A549 (cell line): ENCODE results near the gene SPPL2B. TPM values are rescaled to one million over a fixed set of nuclear protein-coding genes. Genes with fewer than 3 reads are reported as not detected.

Experiments used
- ATAC-seq, 2 experiments: fragments of 200-7000 bp in 1 of 2; fragments of >200 bp in 1 of 2; cut with Nextera tagmentation in 1 of 2; cut with Tn5 transposase in 1 of 2; 3 replicates each; pipeline versions ENCODE4 v1.8.0 to v1.9.1; 2018 to 2020; ENCODE audit warnings: mild to moderate bottlenecking in 1 of 2, moderate library complexity in 1 of 2
- CTCF ChIA-PET: fragments of 300-600 bp; sonication (Branson Sonifier 250); formaldehyde crosslinking; extraction: SDS; loops from one replicate; lab custom pipeline; 2021; ENCODE audit warnings: antibody characterized with exemption, inconsistent platforms; lab: Yijun Ruan, JAX
- POLR2A ChIA-PET: fragments of 350-600 bp; formaldehyde crosslinking; extraction: SDS; loops from one replicate; lab custom pipeline; 2021; ENCODE audit warnings: antibody characterized with exemption, inconsistent platforms; lab: Yijun Ruan, JAX
- DNase-seq, 2 experiments: peaks; one replicate each; pipeline versions ENCODE4 v3.0.0 to v3.0.0-alpha.2; 2011 to 2016; ENCODE audit warnings: low read depth in 1 of 2, low spot score in 1 of 2
- FAIRE-seq: peaks from 2 replicates; lab custom pipeline; 2011; peaks lifted over from hg19 to GRCh38; lab: Jason Lieb, UNC
- H3K27ac ChIP-seq, 2 experiments: fragments of >200 bp; sonication (Bioruptor Twin); formaldehyde crosslinking; 3 replicates each; pipeline ENCODE4 v1.5.1; 2016 to 2017
- H3K4me1 ChIP-seq: fragments of >200 bp; sonication (Bioruptor Twin); formaldehyde crosslinking; 3 replicates; pipeline ENCODE4 v1.6.1; 2016
- H3K4me2 ChIP-seq: fragments of >200 bp; sonication (Bioruptor Twin); formaldehyde crosslinking; 3 replicates; pipeline ENCODE4 v1.6.1; 2016
- H3K4me3 ChIP-seq: fragments of >200 bp; sonication (Bioruptor Twin); formaldehyde crosslinking; 3 replicates; pipeline ENCODE4 v1.5.1; 2016
- H3K9me3 ChIP-seq: fragments of >200 bp; sonication (Bioruptor Twin); formaldehyde crosslinking; 3 replicates; pipeline ENCODE4 v1.6.1; 2016
- BHLHE40 ChIP-seq: IDR thresholded peaks from 2 replicates; pipeline ENCODE4 v1.6.1; 2012; ENCODE audit warnings: low read depth, low read length, inconsistent platforms
- CEBPB ChIP-seq, 2 experiments: fragments of >200 bp in 1 of 2; sonication (Bioruptor Twin) in 1 of 2; formaldehyde crosslinking in 1 of 2; IDR thresholded peaks; 2 replicates each; pipeline ENCODE4 v1.6.1; 2012 to 2016
- EP300 ChIP-seq, 2 experiments: fragments of >200 bp; sonication (Bioruptor Twin); formaldehyde crosslinking; IDR thresholded peaks; 2 replicates in 1 of 2; 3 replicates in 1 of 2; pipeline ENCODE4 v1.6.1; 2016 to 2017
- FOSL2 ChIP-seq, 2 experiments: fragments of 450-650 bp in 1 of 2; fragments of >200 bp in 1 of 2; sonication (Bioruptor Twin) in 1 of 2; formaldehyde crosslinking; IDR thresholded peaks; 2 replicates each; pipeline versions ENCODE4 v1.5.0 to v1.6.1; 2016 to 2020; ENCODE audit warnings: mild to moderate bottlenecking in 1 of 2, moderate library complexity in 1 of 2
- HDAC2 ChIP-seq: fragments of 200-600 bp; sonication (generic); IDR thresholded peaks from 2 replicates; pipeline ENCODE4 v1.6.1; 2016
- HEYL ChIP-seq: fragments of 250-450 bp; sonication (Bioruptor Pico); IDR thresholded peaks from 2 replicates; pipeline ENCODE4 v1.8.0; 2021; ENCODE audit warnings: mild to moderate bottlenecking, moderate library complexity
- HOXA7 ChIP-seq: fragments of 250-450 bp; sonication (Bioruptor Pico); IDR thresholded peaks from 2 replicates; pipeline ENCODE4 v1.5.0; 2020; ENCODE audit warnings: mild to moderate bottlenecking, moderate library complexity
- HOXB5 ChIP-seq: fragments of 250-450 bp; sonication (Bioruptor Pico); IDR thresholded peaks from 2 replicates; pipeline ENCODE4 v1.5.0; 2020; ENCODE audit warnings: mild to moderate bottlenecking, moderate library complexity
- KDM1A ChIP-seq: fragments of 200-600 bp; sonication (generic); IDR thresholded peaks from 2 replicates; pipeline ENCODE4 v1.6.1; 2016; ENCODE audit warnings: low read depth, mild to moderate bottlenecking
- KDM5A ChIP-seq: fragments of 200-600 bp; sonication (generic); IDR thresholded peaks from 2 replicates; pipeline ENCODE4 v1.6.1; 2016; ENCODE audit warnings: antibody characterized with exemption, mild to moderate bottlenecking
- MAFK ChIP-seq: fragments of 450-650 bp; IDR thresholded peaks from 2 replicates; pipeline ENCODE4 v1.6.1; 2014; ENCODE audit not compliant: partially characterized antibody
- MAZ ChIP-seq: fragments of 150-350 bp; IDR thresholded peaks from 2 replicates; pipeline ENCODE4 v1.6.1; 2014; ENCODE audit warnings: antibody characterized with exemption, low read depth, low read length, borderline replicate concordance
- MYC ChIP-seq: IDR thresholded peaks from 2 replicates; pipeline ENCODE4 v1.6.1; 2012; ENCODE audit warnings: mild to moderate bottlenecking, inconsistent platforms, low read length, improper control_type of control experiment, borderline replicate concordance
- NR3C1 ChIP-seq: fragments of >200 bp; sonication (Bioruptor Twin); formaldehyde crosslinking; IDR thresholded peaks from 3 replicates; pipeline ENCODE4 v1.6.1; 2017
- PHF8 ChIP-seq: fragments of 200-600 bp; sonication (generic); IDR thresholded peaks from 2 replicates; pipeline ENCODE4 v1.6.1; 2016; ENCODE audit warnings: low read depth, mild to moderate bottlenecking, antibody characterized with exemption, moderate library complexity, borderline replicate concordance
- POLR2A ChIP-seq: IDR thresholded peaks from 2 replicates; pipeline ENCODE4 v1.6.1; 2012; ENCODE audit warnings: mild to moderate bottlenecking, low read length
- POLR2AphosphoS2 ChIP-seq: conservative IDR thresholded peaks from 2 replicates; pipeline ENCODE4 v1.6.1; 2012; ENCODE audit warnings: low read length, improper control_type of control experiment, inconsistent platforms
- RNF2 ChIP-seq: fragments of 200-600 bp; sonication (generic); IDR thresholded peaks from 2 replicates; pipeline ENCODE4 v1.6.1; 2016; ENCODE audit warnings: low read depth, mild to moderate bottlenecking, antibody characterized with exemption, moderate library complexity, borderline replicate concordance
- TFCP2L1 ChIP-seq: fragments of 250-450 bp; sonication (Bioruptor Pico); IDR thresholded peaks from 2 replicates; pipeline ENCODE4 v1.5.0; 2021; ENCODE audit warnings: mild to moderate bottlenecking
- ZFP36 ChIP-seq: fragments of 450-650 bp; IDR thresholded peaks from 2 replicates; pipeline ENCODE4 v1.6.1; 2014; ENCODE audit warnings: borderline replicate concordance; ENCODE audit not compliant: partially characterized antibody
- ZSCAN20 ChIP-seq: fragments of 250-450 bp; sonication (Bioruptor Pico); IDR thresholded peaks from 2 replicates; pipeline ENCODE4 v1.8.0; 2022; ENCODE audit warnings: mild to moderate bottlenecking, moderate library complexity
- WGBS: methylation state at CpG from one replicate; pipeline ENCODE4 v1.1.6; 2017; ENCODE audit errors: missing lambda C conversion rate; 5-methylcytosine and 5-hydroxymethylcytosine counted together
- polyA plus RNA-seq, 4 experiments: library from polyadenylated mRNA; depleted of rRNA in 3 of 4; stranded (reverse); fragments of >200 nt; fragmentation: RNase III in 1 of 4; extraction: RNeasy Plus Mini Kit Qiagen cat#74134 plus additional on column Dnase treatment in 1 of 4; gene quantifications; 2 replicates in 3 of 4; 3 replicates in 1 of 4; pipeline ENCODE4 v1.2.3, GENCODE V29; 2011 to 2017
- TF ChIP-seq, protein P1 (sequence below): IDR thresholded peaks from 2 replicates; pipeline ENCODE4 v1.6.1; 2012
- TF ChIP-seq, protein P2 (sequence below): fragments of >200 bp; sonication (Bioruptor Twin); formaldehyde crosslinking; IDR thresholded peaks from 3 replicates; pipeline ENCODE4 v1.6.1; 2016
- TF ChIP-seq, protein P3 (sequence below): IDR thresholded peaks from 2 replicates; pipeline ENCODE4 v1.6.1; 2012
- TF ChIP-seq, protein P4 (sequence below): fragments of 150-350 bp; IDR thresholded peaks from 2 replicates; pipeline ENCODE4 v1.6.1; 2014; ENCODE audit warnings: low read depth, mild to moderate bottlenecking, low read length

Gene SPPL2B
- polyA plus RNA-seq, 2 of the 4 experiments (the other 2 are of a cell fraction) = 11.3 to 36.5 TPM

DNA sequence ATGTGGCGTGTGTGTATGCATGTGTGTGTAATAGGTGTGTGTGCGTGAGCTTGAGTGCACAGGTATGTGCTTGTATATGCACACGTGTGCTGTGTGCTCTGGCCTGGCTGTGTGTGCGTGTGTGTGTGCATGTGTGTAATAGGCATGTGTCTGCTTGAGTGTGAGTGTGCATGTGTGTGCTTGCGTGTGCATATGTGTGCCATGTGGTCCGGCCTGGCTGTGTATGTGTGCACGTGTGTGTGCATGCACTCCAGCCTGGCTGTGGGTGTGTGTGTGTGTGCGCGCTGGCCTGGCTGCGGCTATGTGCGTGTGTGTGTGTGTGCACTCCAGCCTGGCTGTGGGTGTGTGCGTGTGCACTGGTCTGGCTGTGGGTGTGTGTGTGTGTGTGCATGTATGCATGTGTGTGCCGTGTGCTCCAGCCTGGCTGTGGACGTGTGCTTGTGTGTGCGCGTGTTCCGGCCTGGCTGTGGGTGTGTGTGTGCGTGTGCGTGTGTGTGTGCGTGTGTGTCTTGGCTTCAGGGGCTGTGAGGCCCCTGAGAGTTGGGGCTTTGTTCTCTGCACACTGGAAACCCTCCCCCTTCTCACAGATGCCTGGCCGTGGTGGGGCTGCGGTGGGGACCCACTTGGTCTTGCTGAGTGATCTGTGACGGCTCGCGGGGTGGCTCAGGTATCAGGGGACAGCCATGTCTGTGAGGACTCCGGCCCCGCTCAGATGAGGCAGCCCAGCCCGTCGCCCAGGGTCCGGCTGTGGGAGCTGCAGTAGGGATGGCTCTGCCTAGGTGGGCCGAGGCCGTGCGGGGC is 8.2 kb downstream of the SPPL2B start:
- H3K4me3 ChIP-seq = no peak overlapping the region
- H3K4me2 ChIP-seq = no peak overlapping the region
- ChIA-PET CTCF (interaction anchor here (1.5 kb wide), 1 partner anchor 30 kb away, joined by 3 read pairs; no protein-coding TSS in a partner anchor), POLR2A (no interaction called here)
- H3K9me3 ChIP-seq = no peaks in the 10 kb centered on the region
- 93% methylated on average over 25 of the region's 33 CpGs for WGBS
- no peak for DNase-seq
- TF ChIP-seq BHLHE40 (no peak), HDAC2 (no peak), HEYL (CRISPR knock-in tag) (no peak), ZFP36 (no peak), KDM1A (no peak), RNF2 (no peak), HOXB5 (CRISPR knock-in tag) (no peak)
- TF ChIP-seq, protein P1, sequence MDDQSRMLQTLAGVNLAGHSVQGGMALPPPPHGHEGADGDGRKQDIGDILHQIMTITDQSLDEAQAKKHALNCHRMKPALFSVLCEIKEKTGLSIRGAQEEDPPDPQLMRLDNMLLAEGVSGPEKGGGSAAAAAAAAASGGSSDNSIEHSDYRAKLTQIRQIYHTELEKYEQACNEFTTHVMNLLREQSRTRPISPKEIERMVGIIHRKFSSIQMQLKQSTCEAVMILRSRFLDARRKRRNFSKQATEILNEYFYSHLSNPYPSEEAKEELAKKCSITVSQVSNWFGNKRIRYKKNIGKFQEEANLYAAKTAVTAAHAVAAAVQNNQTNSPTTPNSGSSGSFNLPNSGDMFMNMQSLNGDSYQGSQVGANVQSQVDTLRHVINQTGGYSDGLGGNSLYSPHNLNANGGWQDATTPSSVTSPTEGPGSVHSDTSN = no peak
- no peak for FAIRE-seq
- H3K4me1 ChIP-seq = no peaks in the 10 kb centered on the region
- no peak overlapping the region for H3K27ac ChIP-seq
- no peak; a peak in 2 of 6 replicates for ATAC-seq

DNA sequence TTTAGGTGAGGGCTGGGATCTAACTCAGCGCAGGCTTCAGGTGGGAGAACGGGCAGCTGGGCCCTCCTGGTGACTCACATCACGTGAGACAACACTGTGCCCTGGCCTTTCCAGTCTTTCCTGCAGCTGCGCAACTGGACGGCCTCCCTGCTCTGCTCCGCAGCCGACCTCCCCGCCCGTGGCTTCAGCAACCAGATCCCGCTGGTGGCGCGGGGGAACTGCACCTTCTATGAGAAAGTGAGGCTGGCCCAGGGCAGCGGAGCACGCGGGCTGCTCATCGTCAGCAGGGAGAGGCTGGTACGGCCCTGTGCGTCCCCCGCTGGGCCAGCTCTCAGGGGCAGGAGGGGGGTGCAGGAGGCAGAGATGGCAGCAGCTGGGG is 8.8 kb downstream of the SPPL2B start:
- ATAC-seq (peak in 1 of 2 experiments; percentile 74; a peak in 3 of 6 replicates), DNase-seq (no peak), FAIRE-seq (no peak)
- H3K4me1 ChIP-seq = no peaks in the 10 kb centered on the region
- no peak overlapping the region for H3K4me2 ChIP-seq
- H3K27ac ChIP-seq = no peak overlapping the region
- H3K9me3 ChIP-seq = no peaks in the 10 kb centered on the region
- POLR2A ChIA-PET = no interaction called here
- H3K4me3 ChIP-seq = no peak overlapping the region
- 67% methylated on average over 9 of the region's 19 CpGs for WGBS
- CTCF ChIA-PET = interaction anchor here (1.1 to 1.5 kb wide), 2 partner anchors 29 to 299 kb away, joined by 3 to 4 read pairs; no protein-coding TSS in a partner anchor
- TF ChIP-seq TFCP2L1 (CRISPR knock-in tag) (no peak), MAFK (no peak), MAZ (no peak), MYC (no peak), CEBPB (IDR thresholded peaks at IDR 0.05) (no peak), NR3C1 (no peak), KDM5A (no peak), PHF8 (no peak), ZSCAN20 (CRISPR knock-in tag) (no peak), HOXA7 (no peak), EP300 (IDR thresholded peaks at IDR 0.05) (no peak), POLR2AphosphoS2 (no peak), RNF2 (no peak), FOSL2 (IDR thresholded peaks at IDR 0.05) (no peak), FOSL2 (CRISPR knock-in tag; IDR thresholded peaks at IDR 0.05) (no peak), POLR2A (no peak)
- TF ChIP-seq, protein P2, sequence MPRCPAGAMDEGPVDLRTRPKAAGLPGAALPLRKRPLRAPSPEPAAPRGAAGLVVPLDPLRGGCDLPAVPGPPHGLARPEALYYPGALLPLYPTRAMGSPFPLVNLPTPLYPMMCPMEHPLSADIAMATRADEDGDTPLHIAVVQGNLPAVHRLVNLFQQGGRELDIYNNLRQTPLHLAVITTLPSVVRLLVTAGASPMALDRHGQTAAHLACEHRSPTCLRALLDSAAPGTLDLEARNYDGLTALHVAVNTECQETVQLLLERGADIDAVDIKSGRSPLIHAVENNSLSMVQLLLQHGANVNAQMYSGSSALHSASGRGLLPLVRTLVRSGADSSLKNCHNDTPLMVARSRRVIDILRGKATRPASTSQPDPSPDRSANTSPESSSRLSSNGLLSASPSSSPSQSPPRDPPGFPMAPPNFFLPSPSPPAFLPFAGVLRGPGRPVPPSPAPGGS = no peak
- TF ChIP-seq, protein P3, sequence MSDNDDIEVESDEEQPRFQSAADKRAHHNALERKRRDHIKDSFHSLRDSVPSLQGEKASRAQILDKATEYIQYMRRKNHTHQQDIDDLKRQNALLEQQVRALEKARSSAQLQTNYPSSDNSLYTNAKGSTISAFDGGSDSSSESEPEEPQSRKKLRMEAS = no peak
- TF ChIP-seq, protein P1 = no peak
- TF ChIP-seq, protein P4, sequence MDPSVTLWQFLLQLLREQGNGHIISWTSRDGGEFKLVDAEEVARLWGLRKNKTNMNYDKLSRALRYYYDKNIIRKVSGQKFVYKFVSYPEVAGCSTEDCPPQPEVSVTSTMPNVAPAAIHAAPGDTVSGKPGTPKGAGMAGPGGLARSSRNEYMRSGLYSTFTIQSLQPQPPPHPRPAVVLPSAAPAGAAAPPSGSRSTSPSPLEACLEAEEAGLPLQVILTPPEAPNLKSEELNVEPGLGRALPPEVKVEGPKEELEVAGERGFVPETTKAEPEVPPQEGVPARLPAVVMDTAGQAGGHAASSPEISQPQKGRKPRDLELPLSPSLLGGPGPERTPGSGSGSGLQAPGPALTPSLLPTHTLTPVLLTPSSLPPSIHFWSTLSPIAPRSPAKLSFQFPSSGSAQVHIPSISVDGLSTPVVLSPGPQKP = no peak
